Measurements from ENCODE around the gene ABHD10.

Gene ABHD10

GRCh38 chr3:112005091-112005672 is 26.4 kb downstream of the ABHD10 start:
- Histone ChIP-seq H3K27ac (ENCODE audit: low read depth, low read length) (no peak overlapping the region), H3K9me2 (replicated peaks; ENCODE audit: insufficient read depth, low read length) (no peaks in the 10 kb centered on the region), H3K9me3 (ENCODE audit: insufficient read depth, low read length) (no peaks in the 10 kb centered on the region), H4K20me1 (ENCODE audit: low read depth, low read length) (no peaks in the 10 kb centered on the region), H2AFZ (ENCODE audit: low read depth, low read length, severe bottlenecking) (no peak overlapping the region), H3K79me2 (ENCODE audit: insufficient read depth, low read length) (no peaks in the 10 kb centered on the region), H3K27me3 (ENCODE audit: low read length) (no peaks in the 10 kb centered on the region), H3K4me3 (ENCODE audit: insufficient read depth, low read length, poor library complexity, severe bottlenecking) (no peak overlapping the region), H3K4me2 (ENCODE audit: low read depth, low read length, poor library complexity, severe bottlenecking) (no peak overlapping the region), H3F3A (ENCODE audit: insufficient read depth) (no peaks in the 10 kb centered on the region), H3K9ac (ENCODE audit: low read length) (no peak overlapping the region), H3K36me3 (ENCODE audit: low read length) (no peaks in the 10 kb centered on the region)
- TF ChIP-seq CTCF (IDR thresholded peaks at IDR 0.05; ENCODE audit: insufficient read depth, low read length, poor library complexity, severe bottlenecking) (no peak), EZH2phosphoT487 (conservative IDR thresholded peaks at IDR 0.05; ENCODE audit: low read length) (no peak)

- Histone ChIP-seq H3K4me2 (ENCODE audit: low read depth, low read length, poor library complexity, severe bottlenecking) (no peak overlapping the region), H4K20me1 (ENCODE audit: low read depth, low read length) (no peaks in the 10 kb centered on the region), H3K27ac (ENCODE audit: low read depth, low read length) (no peak overlapping the region), H3K27me3 (ENCODE audit: low read length) (no peaks in the 10 kb centered on the region), H3K4me3 (ENCODE audit: insufficient read depth, low read length, poor library complexity, severe bottlenecking) (no peak overlapping the region), H2AFZ (ENCODE audit: low read depth, low read length, severe bottlenecking) (no peak overlapping the region), H3K79me2 (ENCODE audit: insufficient read depth, low read length) (no peaks in the 10 kb centered on the region), H3K9me3 (ENCODE audit: insufficient read depth, low read length) (no peaks in the 10 kb centered on the region), H3K9me2 (replicated peaks; ENCODE audit: insufficient read depth, low read length) (no peaks in the 10 kb centered on the region), H3F3A (ENCODE audit: insufficient read depth) (no peaks in the 10 kb centered on the region), H3K36me3 (ENCODE audit: low read length) (no peaks in the 10 kb centered on the region), H3K9ac (ENCODE audit: low read length) (no peak overlapping the region)
- TF ChIP-seq EZH2phosphoT487 (conservative IDR thresholded peaks at IDR 0.05; ENCODE audit: low read length) (no peak), CTCF (IDR thresholded peaks at IDR 0.05; ENCODE audit: insufficient read depth, low read length, poor library complexity, severe bottlenecking) (no peak)
Observed at GRCh38 chr3:112007633-112008032, 28.8 kb downstream of the ABHD10 start.

- Histone ChIP-seq H3K9me2 (replicated peaks; ENCODE audit: insufficient read depth, low read length) (no peaks in the 10 kb centered on the region), H3K9me3 (ENCODE audit: insufficient read depth, low read length) (no peaks in the 10 kb centered on the region), H3K4me2 (ENCODE audit: low read depth, low read length, poor library complexity, severe bottlenecking) (no peak overlapping the region), H3K9ac (ENCODE audit: low read length) (no peak overlapping the region), H3K27ac (ENCODE audit: low read depth, low read length) (no peak overlapping the region), H3K4me3 (ENCODE audit: insufficient read depth, low read length, poor library complexity, severe bottlenecking) (no peak overlapping the region), H4K20me1 (ENCODE audit: low read depth, low read length) (no peaks in the 10 kb centered on the region), H3K27me3 (ENCODE audit: low read length) (no peaks in the 10 kb centered on the region), H3K36me3 (ENCODE audit: low read length) (no peaks in the 10 kb centered on the region), H3F3A (ENCODE audit: insufficient read depth) (no peaks in the 10 kb centered on the region), H2AFZ (ENCODE audit: low read depth, low read length, severe bottlenecking) (no peak overlapping the region), H3K79me2 (ENCODE audit: insufficient read depth, low read length) (no peaks in the 10 kb centered on the region)
- TF ChIP-seq EZH2phosphoT487 (conservative IDR thresholded peaks at IDR 0.05; ENCODE audit: low read length) (no peak), CTCF (IDR thresholded peaks at IDR 0.05; ENCODE audit: insufficient read depth, low read length, poor library complexity, severe bottlenecking) (no peak)
Observed at GRCh38 chr3:112009670-112010069, 30.8 kb downstream of the ABHD10 start.

Data from SU-DHL-6 (cell line).